Hepatocyte (in vitro differentiated cells): ENCODE measurements around the gene HPGD. TPM values are rescaled to one million over a fixed set of nuclear protein-coding genes. Genes with fewer than 3 reads are reported as not detected.

Experiments used
- DNase-seq: peaks from one replicate; pipeline ENCODE4 v3.0.0-alpha.2; 2016; ENCODE audit warnings: low spot score
- H2AFZ ChIP-seq: fragments of 200-600 bp; sonication (generic); 2 replicates; pipeline ENCODE4 v1.6.0; 2016; ENCODE audit warnings: antibody characterized with exemption, mild to moderate bottlenecking
- H3K27ac ChIP-seq: fragments of 200-600 bp; sonication (generic); 2 replicates; pipeline ENCODE4 v1.5.1; 2016; ENCODE audit warnings: mild to moderate bottlenecking
- H3K27me3 ChIP-seq: fragments of 200-600 bp; sonication (generic); 2 replicates; pipeline ENCODE4 v1.6.1; 2016
- H3K36me3 ChIP-seq: fragments of 200-600 bp; sonication (generic); replicated peaks from 2 replicates; pipeline ENCODE4 v1.5.1; 2016; ENCODE audit warnings: low read depth; ENCODE audit not compliant: insufficient read depth
- H3K4me1 ChIP-seq: fragments of 200-600 bp; sonication (generic); 2 replicates; pipeline ENCODE4 v1.5.1; 2016; ENCODE audit warnings: mild to moderate bottlenecking, moderate library complexity; ENCODE audit not compliant: insufficient read depth
- H3K4me2 ChIP-seq: fragments of 200-600 bp; sonication (generic); 2 replicates; pipeline ENCODE4 v1.6.0; 2016
- H3K4me3 ChIP-seq: fragments of 200-600 bp; sonication (generic); 2 replicates; pipeline ENCODE4 v1.5.1; 2016; ENCODE audit warnings: mild to moderate bottlenecking
- H3K79me2 ChIP-seq: fragments of 200-600 bp; sonication (generic); 2 replicates; pipeline ENCODE4 v1.6.0; 2017; ENCODE audit warnings: mild to moderate bottlenecking
- H3K9me2 ChIP-seq: fragments of 200-600 bp; sonication (generic); replicated peaks from 2 replicates; pipeline ENCODE4 v1.6.0; 2017; ENCODE audit warnings: mild to moderate bottlenecking; ENCODE audit not compliant: insufficient read depth
- H3K9me3 ChIP-seq: fragments of 200-600 bp; sonication (generic); 2 replicates; pipeline ENCODE4 v1.5.1; 2016; ENCODE audit warnings: low read depth, mild to moderate bottlenecking
- H4K20me1 ChIP-seq: fragments of 200-600 bp; sonication (generic); 2 replicates; pipeline ENCODE4 v1.6.0; 2016; ENCODE audit warnings: mild to moderate bottlenecking; ENCODE audit not compliant: insufficient read depth, poor library complexity, severe bottlenecking
- CTCF ChIP-seq: fragments of 200-600 bp; sonication (generic); IDR thresholded peaks from 2 replicates; pipeline ENCODE4 v1.5.1; 2016; ENCODE audit warnings: antibody characterized with exemption, mild to moderate bottlenecking; ENCODE audit not compliant: poor library complexity
- EZH2 ChIP-seq: fragments of 200-600 bp; sonication (generic); IDR thresholded peaks from 2 replicates; pipeline ENCODE4 v1.6.1; 2016; ENCODE audit warnings: antibody characterized with exemption, mild to moderate bottlenecking, borderline replicate concordance
- EZH2phosphoT487 ChIP-seq: fragments of 200-600 bp; sonication (generic); IDR thresholded peaks from one replicate; pipeline ENCODE4 v1.6.1; 2018; ENCODE audit warnings: antibody characterized with exemption, mild to moderate bottlenecking, low read depth, moderate library complexity; ENCODE audit not compliant: unreplicated experiment, severe bottlenecking
- WGBS: methylation state at CpG from one replicate; pipeline ENCODE4 v1.1.6; 2016; ENCODE audit warnings: low lambda C conversion rate; ENCODE audit errors: missing lambda C conversion rate; 5-methylcytosine and 5-hydroxymethylcytosine counted together
- polyA plus RNA-seq: library from polyadenylated mRNA; unstranded; fragments of >200 nt; fragmentation: Nextera tagmentation; extraction: Ambion mirVana; gene quantifications from 2 replicates; pipeline ENCODE4 v1.2.1, GENCODE V29; 2016
- total RNA-seq: library from RNA; depleted of rRNA; stranded (reverse); fragments of >200 nt; gene quantifications from 2 replicates; pipeline ENCODE4 v1.2.3, GENCODE V29; 2014

Gene HPGD
- total and polyA plus RNA-seq, 2 experiments from 2014 or later = 76.9 to 129 TPM

GRCh38 chr4:174537634-174538033 lies 15.3 kb upstream of the HPGD start:
- Histone ChIP-seq H3K4me2 (no peak overlapping the region), H3K9me3 (no peaks in the 10 kb centered on the region)

GRCh38 chr4:174534461-174534860 lies 12.2 kb upstream of the HPGD start:
- no peaks in the 10 kb centered on the region for H3K9me2 ChIP-seq
- H3K79me2 ChIP-seq = no peaks in the 10 kb centered on the region
- H3K4me2 ChIP-seq = no peak overlapping the region
- no peaks in the 10 kb centered on the region for H3K27me3 ChIP-seq
- WGBS = 88% methylated on average over 3 of the region's 3 CpGs
- TF ChIP-seq EZH2 = no peak
- H2AFZ ChIP-seq = no peak overlapping the region
- no peak overlapping the region for H3K27ac ChIP-seq
- H3K36me3 ChIP-seq = no peaks in the 10 kb centered on the region
- H3K4me1 ChIP-seq = peaks cover 19% of the 10 kb centered on the region
- no peaks in the 10 kb centered on the region for H4K20me1 ChIP-seq
- no peaks in the 10 kb centered on the region for H3K9me3 ChIP-seq
- no peak for DNase-seq
- no peak overlapping the region for H3K4me3 ChIP-seq

More at GRCh38 chr4:174537634-174538033, 15.3 kb upstream of the HPGD start:
- no peaks in the 10 kb centered on the region for H3K36me3 ChIP-seq
- H3K4me1 ChIP-seq = peaks cover 11% of the 10 kb centered on the region
- no peaks in the 10 kb centered on the region for H3K79me2 ChIP-seq
- TF ChIP-seq EZH2phosphoT487 (no peak), EZH2 (no peak)
- no peaks in the 10 kb centered on the region for H3K9me2 ChIP-seq
- H3K4me3 ChIP-seq = no peak overlapping the region
- no peak overlapping the region for H2AFZ ChIP-seq
- no peak overlapping the region for H3K27ac ChIP-seq
- no peak for DNase-seq
- no peaks in the 10 kb centered on the region for H4K20me1 ChIP-seq
- 79% methylated on average over 3 of the region's 3 CpGs for WGBS
- no peaks in the 10 kb centered on the region for H3K27me3 ChIP-seq

GRCh38 chr4:174532445-174532844 lies 10.2 kb upstream of the HPGD start:
- no peak overlapping the region for H3K4me3 ChIP-seq
- H4K20me1 ChIP-seq = no peaks in the 10 kb centered on the region
- H3K9me3 ChIP-seq = no peaks in the 10 kb centered on the region
- no peak for DNase-seq
- no peaks in the 10 kb centered on the region for H3K79me2 ChIP-seq
- no peak overlapping the region for H2AFZ ChIP-seq
- H3K27ac ChIP-seq = peak overlapping the region; percentile 54
- TF ChIP-seq CTCF (no peak), EZH2phosphoT487 (no peak), EZH2 (no peak)
- peak overlapping the region; percentile 44 for H3K4me2 ChIP-seq
- H3K9me2 ChIP-seq = no peaks in the 10 kb centered on the region
- H3K27me3 ChIP-seq = no peaks in the 10 kb centered on the region
- H3K36me3 ChIP-seq = no peaks in the 10 kb centered on the region
- peaks cover 9% of the 10 kb centered on the region for H3K4me1 ChIP-seq

- no peak for TF ChIP-seq CTCF
- TF ChIP-seq EZH2phosphoT487 = no peak
- TF ChIP-seq EZH2 = no peak
- Histone ChIP-seq H2AFZ (no peak overlapping the region), H3K9me3 (no peaks in the 10 kb centered on the region), H4K20me1 (no peaks in the 10 kb centered on the region), H3K79me2 (no peaks in the 10 kb centered on the region), H3K4me3 (no peak overlapping the region), H3K27me3 (no peaks in the 10 kb centered on the region), H3K27ac (peak overlapping the region; percentile 54), H3K4me1 (peaks cover 9% of the 10 kb centered on the region), H3K4me2 (peak overlapping the region; percentile 44), H3K9me2 (no peaks in the 10 kb centered on the region), H3K36me3 (no peaks in the 10 kb centered on the region)
- no peak for DNase-seq
Observed at GRCh38 chr4:174531486-174531885, 9.2 kb upstream of the HPGD start.
